NB4 (cell line): ENCODE data around the gene LPAR1.

ENCODE experiments used
- POLR2A ChIP-seq: IDR thresholded peaks from 2 replicates; pipeline ENCODE4 v1.6.1; 2011; ENCODE audit warnings: mild to moderate bottlenecking; ENCODE audit not compliant: insufficient read length; ENCODE audit errors: extremely low read depth
- TF ChIP-seq, protein P1 (sequence below): IDR thresholded peaks from one replicate; pipeline ENCODE4 v1.5.1; 2012; ENCODE audit warnings: low read depth, low read length

DNA sequence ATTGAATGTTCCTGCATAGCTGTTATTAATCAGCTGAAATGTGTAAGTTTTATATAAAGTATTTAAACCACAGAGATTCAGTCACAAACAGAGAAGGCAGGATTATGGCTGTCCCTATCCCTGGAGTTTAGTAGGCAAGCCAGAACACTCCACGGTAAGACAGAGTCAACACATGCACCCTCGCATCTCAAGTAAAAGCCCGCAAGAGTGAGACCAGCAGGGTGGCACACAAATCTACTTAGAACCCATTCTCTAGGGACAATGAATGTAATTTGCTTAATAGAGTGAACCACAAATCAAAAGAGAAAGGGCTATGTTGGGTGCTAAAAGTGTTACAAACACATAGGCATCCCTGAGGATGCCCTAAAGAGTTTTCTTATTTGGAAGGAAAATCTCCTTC is 35.1 kb downstream of the LPAR1 start:
- TF ChIP-seq, protein P1, sequence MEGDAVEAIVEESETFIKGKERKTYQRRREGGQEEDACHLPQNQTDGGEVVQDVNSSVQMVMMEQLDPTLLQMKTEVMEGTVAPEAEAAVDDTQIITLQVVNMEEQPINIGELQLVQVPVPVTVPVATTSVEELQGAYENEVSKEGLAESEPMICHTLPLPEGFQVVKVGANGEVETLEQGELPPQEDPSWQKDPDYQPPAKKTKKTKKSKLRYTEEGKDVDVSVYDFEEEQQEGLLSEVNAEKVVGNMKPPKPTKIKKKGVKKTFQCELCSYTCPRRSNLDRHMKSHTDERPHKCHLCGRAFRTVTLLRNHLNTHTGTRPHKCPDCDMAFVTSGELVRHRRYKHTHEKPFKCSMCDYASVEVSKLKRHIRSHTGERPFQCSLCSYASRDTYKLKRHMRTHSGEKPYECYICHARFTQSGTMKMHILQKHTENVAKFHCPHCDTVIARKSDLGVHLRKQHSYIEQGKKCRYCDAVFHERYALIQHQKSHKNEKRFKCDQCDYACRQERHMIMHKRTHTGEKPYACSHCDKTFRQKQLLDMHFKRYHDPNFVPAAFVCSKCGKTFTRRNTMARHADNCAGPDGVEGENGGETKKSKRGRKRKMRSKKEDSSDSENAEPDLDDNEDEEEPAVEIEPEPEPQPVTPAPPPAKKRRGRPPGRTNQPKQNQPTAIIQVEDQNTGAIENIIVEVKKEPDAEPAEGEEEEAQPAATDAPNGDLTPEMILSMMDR, result no peak
- TF ChIP-seq POLR2A, result no peak
